H7 (cell line): ENCODE measurements around the gene SERP2. TPM values are rescaled to one million over a fixed set of nuclear protein-coding genes. Genes with fewer than 3 reads are reported as not detected.

Experiments used
- DNase-seq: peaks from one replicate; pipeline ENCODE4 v3.0.0; 2012
- H3K27me3 ChIP-seq: 2 replicates; pipeline ENCODE4 v1.6.0; 2011; ENCODE audit warnings: mild to moderate bottlenecking, low read length; ENCODE audit not compliant: control insufficient read depth, insufficient read depth
- H3K36me3 ChIP-seq: replicated peaks from 2 replicates; pipeline ENCODE4 v1.5.1; 2011; ENCODE audit warnings: low read length; ENCODE audit not compliant: control insufficient read depth, insufficient read depth
- H3K4me3 ChIP-seq: 2 replicates; pipeline ENCODE4 v1.5.1; 2011; ENCODE audit warnings: low read depth, mild to moderate bottlenecking, control low read depth, low read length, moderate library complexity; ENCODE audit not compliant: insufficient read depth
- total RNA-seq: library from RNA; depleted of rRNA; stranded (reverse); fragments of >200 nt; shearing (Covaris generic); gene quantifications from 2 replicates; pipeline ENCODE4 v1.2.3, GENCODE V29; 2014

Gene SERP2
- total RNA-seq, 1 experiment from 2014 or later: 0.17 TPM

GRCh38 chr13:44347949-44348348 lies 25.7 kb upstream of the SERP2 start:
- Histone ChIP-seq H3K36me3 (no peaks in the 10 kb centered on the region), H3K27me3 (no peaks in the 10 kb centered on the region), H3K4me3 (no peak overlapping the region)
- DNase-seq: no peak

- Histone ChIP-seq H3K4me3 (no peak overlapping the region), H3K27me3 (no peaks in the 10 kb centered on the region), H3K36me3 (no peaks in the 10 kb centered on the region)
- DNase-seq: no peak
These were observed 22.7 kb upstream of the SERP2 start for GRCh38 chr13:44350775-44351504.

GRCh38 chr13:44351505-44351854 lies 22.1 kb upstream of the SERP2 start:
- Histone ChIP-seq H3K36me3 (no peaks in the 10 kb centered on the region), H3K27me3 (no peaks in the 10 kb centered on the region), H3K4me3 (no peak overlapping the region)
- no peak for DNase-seq

GRCh38 chr13:44352202-44352601 lies 21.4 kb upstream of the SERP2 start:
- DNase-seq: no peak
- Histone ChIP-seq H3K27me3 (no peaks in the 10 kb centered on the region), H3K36me3 (no peaks in the 10 kb centered on the region), H3K4me3 (no peak overlapping the region)

GRCh38 chr13:44352671-44353070 lies 21.0 kb upstream of the SERP2 start:
- H3K36me3 ChIP-seq: no peaks in the 10 kb centered on the region
- no peaks in the 10 kb centered on the region for H3K27me3 ChIP-seq
- H3K4me3 ChIP-seq: no peak overlapping the region
- no peak for DNase-seq

- DNase-seq: no peak
- H3K36me3 ChIP-seq: no peaks in the 10 kb centered on the region
- no peak overlapping the region for H3K4me3 ChIP-seq
- no peaks in the 10 kb centered on the region for H3K27me3 ChIP-seq
These were observed 19.3 kb upstream of the SERP2 start for GRCh38 chr13:44354331-44354730.

GRCh38 chr13:44354884-44355283 lies 18.7 kb upstream of the SERP2 start:
- no peaks in the 10 kb centered on the region for H3K27me3 ChIP-seq
- no peak overlapping the region for H3K4me3 ChIP-seq
- no peak for DNase-seq
- H3K36me3 ChIP-seq: no peaks in the 10 kb centered on the region

- no peaks in the 10 kb centered on the region for H3K27me3 ChIP-seq
- H3K4me3 ChIP-seq: no peak overlapping the region
- no peaks in the 10 kb centered on the region for H3K36me3 ChIP-seq
- DNase-seq: no peak
These were observed 18.0 kb upstream of the SERP2 start for GRCh38 chr13:44355621-44356020.

- H3K27me3 ChIP-seq: no peaks in the 10 kb centered on the region
- DNase-seq: no peak
- H3K36me3 ChIP-seq: no peaks in the 10 kb centered on the region
- no peak overlapping the region for H3K4me3 ChIP-seq
These were observed 13.6 kb upstream of the SERP2 start for GRCh38 chr13:44359983-44360375.

- H3K27me3 ChIP-seq: no peaks in the 10 kb centered on the region
- no peak for DNase-seq
- no peaks in the 10 kb centered on the region for H3K36me3 ChIP-seq
- no peak overlapping the region for H3K4me3 ChIP-seq
These were observed 11.1 kb upstream of the SERP2 start for GRCh38 chr13:44362394-44363040.

GRCh38 chr13:44363631-44364344 lies 9.8 kb upstream of the SERP2 start:
- no peaks in the 10 kb centered on the region for H3K36me3 ChIP-seq
- H3K4me3 ChIP-seq: no peak overlapping the region
- no peaks in the 10 kb centered on the region for H3K27me3 ChIP-seq
- DNase-seq: no peak

GRCh38 chr13:44364345-44365000 lies 9.2 kb upstream of the SERP2 start:
- no peak for DNase-seq
- Histone ChIP-seq H3K4me3 (no peak overlapping the region), H3K36me3 (no peaks in the 10 kb centered on the region), H3K27me3 (no peaks in the 10 kb centered on the region)

GRCh38 chr13:44365008-44365407 lies 8.6 kb upstream of the SERP2 start:
- DNase-seq: no peak
- no peaks in the 10 kb centered on the region for H3K27me3 ChIP-seq
- H3K36me3 ChIP-seq: no peaks in the 10 kb centered on the region
- H3K4me3 ChIP-seq: no peak overlapping the region

GRCh38 chr13:44365899-44366298 lies 7.7 kb upstream of the SERP2 start:
- DNase-seq: no peak
- Histone ChIP-seq H3K4me3 (no peak overlapping the region), H3K27me3 (no peaks in the 10 kb centered on the region), H3K36me3 (no peaks in the 10 kb centered on the region)
